Panc1 (cell line): ENCODE results near the gene DNAJC16.

Source experiments
- CTCF ChIP-seq: fragments of 450-650 bp; IDR thresholded peaks from 2 replicates; pipeline ENCODE4 v1.5.1; 2017; ENCODE audit warnings: mild to moderate bottlenecking
- POLR2AphosphoS5 ChIP-seq: IDR thresholded peaks from 2 replicates; pipeline ENCODE4 v1.6.1; 2012; ENCODE audit warnings: mild to moderate bottlenecking, low read depth, low read length, moderate library complexity
- SIN3A ChIP-seq: IDR thresholded peaks from 2 replicates; pipeline ENCODE4 v1.6.1; 2012; ENCODE audit warnings: low read depth, mild to moderate bottlenecking, low read length, moderate library complexity, borderline replicate concordance; ENCODE audit not compliant: insufficient read depth
- TCF7L2 ChIP-seq: IDR thresholded peaks from 2 replicates; pipeline ENCODE4 v1.6.1; 2011; ENCODE audit warnings: mild to moderate bottlenecking, low read depth, low read length, inconsistent platforms

DNA sequence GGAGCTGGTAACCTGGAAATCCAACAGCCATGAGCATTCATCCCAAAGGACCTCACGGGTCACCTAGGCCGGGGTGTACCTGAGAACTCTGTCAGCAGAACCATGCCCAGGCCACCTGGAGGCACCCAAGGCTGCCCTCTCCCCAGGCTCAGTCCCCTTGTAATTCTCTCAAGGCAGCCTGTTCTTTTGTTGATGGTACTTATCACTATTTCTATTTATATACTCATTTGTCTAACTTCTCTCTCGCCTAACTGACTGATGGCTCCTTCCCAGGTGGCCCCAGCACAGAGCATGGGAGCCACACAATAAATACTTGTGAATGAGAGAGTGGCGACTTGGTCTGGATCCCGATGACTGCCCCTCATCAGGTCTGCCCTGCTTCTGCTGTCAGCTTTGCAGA is 19.4 kb upstream of the DNAJC16 start:
- TF ChIP-seq CTCF: no peak
- no peak for TF ChIP-seq POLR2AphosphoS5
- TF ChIP-seq SIN3A: no peak
- TF ChIP-seq TCF7L2: no peak
